HCT116 (cell line): ENCODE measurements around the gene FMN2.

Source experiments
- CBX3 ChIP-seq: IDR thresholded peaks from 2 replicates; pipeline ENCODE4 v1.6.1; 2012; ENCODE audit warnings: low read depth
- EGR1 ChIP-seq: IDR thresholded peaks from 2 replicates; pipeline ENCODE4 v1.6.1; 2012; ENCODE audit warnings: low read depth
- ELF1 ChIP-seq: IDR thresholded peaks from 2 replicates; pipeline ENCODE4 v1.6.1; 2012; ENCODE audit warnings: low read depth, borderline replicate concordance
- EZH2 ChIP-seq: fragments of 200-600 bp; sonication (generic); IDR thresholded peaks from 2 replicates; pipeline ENCODE4 v1.6.1; 2017; ENCODE audit warnings: antibody characterized with exemption, mixed run types
- POLR2A ChIP-seq: IDR thresholded peaks from 2 replicates; pipeline ENCODE4 v1.7.0; 2011; ENCODE audit warnings: borderline replicate concordance; ENCODE audit not compliant: insufficient read depth, insufficient read length; ENCODE audit errors: extremely low read depth
- POLR2AphosphoS5 ChIP-seq: IDR thresholded peaks from 2 replicates; pipeline ENCODE4 v1.6.1; 2011; ENCODE audit warnings: mild to moderate bottlenecking, low read depth, low read length, moderate library complexity
- SIN3A ChIP-seq: IDR thresholded peaks from 2 replicates; pipeline ENCODE4 v1.6.1; 2012; ENCODE audit warnings: low read depth
- ZFX ChIP-seq: fragments of 450-650 bp; IDR thresholded peaks from 2 replicates; pipeline ENCODE4 v1.6.1; 2017
- ZNF274 ChIP-seq: fragments of 200-500 bp; sonication (Bioruptor generic); IDR thresholded peaks from 2 replicates; pipeline ENCODE4 v1.6.1; 2014; ENCODE audit warnings: mild to moderate bottlenecking, low read depth, low read length, inconsistent platforms
- TF ChIP-seq, protein P1 (sequence below), 3 experiments: fragments of 200-600 bp in 1 of 3; sonication (generic) in 1 of 3; IDR thresholded peaks in 2 of 3; conservative IDR thresholded peaks in 1 of 3; 2 replicates each; pipeline ENCODE4 v1.5.1; 2012 to 2017; ENCODE audit warnings: low read depth in 2 of 3, low read length in 2 of 3, antibody characterized with exemption in 1 of 3, borderline replicate concordance in 1 of 3, control low read depth in 1 of 3, mild to moderate bottlenecking in 1 of 3, mixed read lengths in 1 of 3, mixed run types in 1 of 3, moderate library complexity in 1 of 3; ENCODE audit not compliant: insufficient read depth in 1 of 3
- TF ChIP-seq, protein P2 (sequence below): IDR thresholded peaks from 2 replicates; pipeline ENCODE4 v1.6.1; 2012; ENCODE audit warnings: low read depth

DNA sequence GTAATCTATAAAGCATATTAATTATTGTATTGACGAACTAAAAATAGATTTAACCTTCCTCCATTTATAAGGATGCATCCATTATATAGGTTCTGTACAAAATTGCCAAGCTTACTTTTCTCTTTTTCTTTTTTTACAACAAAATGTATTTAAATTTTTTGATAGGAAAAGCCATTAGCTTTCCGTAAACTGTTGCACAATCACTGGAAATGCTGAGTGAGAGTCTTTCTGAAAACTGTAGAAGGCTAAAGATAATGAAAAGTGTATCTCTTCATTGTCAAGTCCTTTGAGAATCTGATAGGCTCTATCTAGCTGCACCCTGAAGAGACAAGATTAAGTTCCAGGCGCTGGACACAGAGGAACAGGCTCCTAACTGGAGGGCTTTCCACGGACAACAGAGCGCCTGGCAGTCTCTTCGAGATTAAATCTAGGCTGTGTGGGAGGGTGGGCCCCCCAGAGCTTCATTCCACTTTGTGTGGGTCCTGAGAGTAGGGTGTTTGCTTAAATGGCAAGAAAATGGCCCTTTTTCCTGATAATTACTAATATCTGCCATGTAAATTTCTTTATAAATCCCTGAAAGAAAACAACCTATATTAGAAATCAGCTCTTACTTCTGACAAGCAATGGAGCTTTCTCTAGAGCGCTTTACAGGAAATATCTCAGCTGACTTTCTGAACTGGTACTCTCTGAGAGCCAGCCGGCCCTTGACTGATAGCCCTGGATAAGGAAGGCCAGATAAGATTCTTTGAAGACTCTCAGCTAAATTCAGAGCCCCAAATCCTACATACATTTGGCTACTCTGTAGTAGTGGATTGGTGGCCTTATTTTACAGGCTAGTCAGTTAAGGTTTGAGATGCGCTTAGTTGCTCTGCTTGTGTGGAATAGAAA is 108.3 kb downstream of the FMN2 start:
- TF ChIP-seq, protein P1, sequence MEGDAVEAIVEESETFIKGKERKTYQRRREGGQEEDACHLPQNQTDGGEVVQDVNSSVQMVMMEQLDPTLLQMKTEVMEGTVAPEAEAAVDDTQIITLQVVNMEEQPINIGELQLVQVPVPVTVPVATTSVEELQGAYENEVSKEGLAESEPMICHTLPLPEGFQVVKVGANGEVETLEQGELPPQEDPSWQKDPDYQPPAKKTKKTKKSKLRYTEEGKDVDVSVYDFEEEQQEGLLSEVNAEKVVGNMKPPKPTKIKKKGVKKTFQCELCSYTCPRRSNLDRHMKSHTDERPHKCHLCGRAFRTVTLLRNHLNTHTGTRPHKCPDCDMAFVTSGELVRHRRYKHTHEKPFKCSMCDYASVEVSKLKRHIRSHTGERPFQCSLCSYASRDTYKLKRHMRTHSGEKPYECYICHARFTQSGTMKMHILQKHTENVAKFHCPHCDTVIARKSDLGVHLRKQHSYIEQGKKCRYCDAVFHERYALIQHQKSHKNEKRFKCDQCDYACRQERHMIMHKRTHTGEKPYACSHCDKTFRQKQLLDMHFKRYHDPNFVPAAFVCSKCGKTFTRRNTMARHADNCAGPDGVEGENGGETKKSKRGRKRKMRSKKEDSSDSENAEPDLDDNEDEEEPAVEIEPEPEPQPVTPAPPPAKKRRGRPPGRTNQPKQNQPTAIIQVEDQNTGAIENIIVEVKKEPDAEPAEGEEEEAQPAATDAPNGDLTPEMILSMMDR (IDR thresholded peaks at IDR 0.05 in 2 of 3, conservative IDR thresholded peaks at IDR 0.05 in 1 of 3; ENCODE audit: borderline replicate concordance in 1 of 3, insufficient read depth in 1 of 3, low read depth in 2 of 3, low read length in 2 of 3): no peak
- TF ChIP-seq, protein P2, sequence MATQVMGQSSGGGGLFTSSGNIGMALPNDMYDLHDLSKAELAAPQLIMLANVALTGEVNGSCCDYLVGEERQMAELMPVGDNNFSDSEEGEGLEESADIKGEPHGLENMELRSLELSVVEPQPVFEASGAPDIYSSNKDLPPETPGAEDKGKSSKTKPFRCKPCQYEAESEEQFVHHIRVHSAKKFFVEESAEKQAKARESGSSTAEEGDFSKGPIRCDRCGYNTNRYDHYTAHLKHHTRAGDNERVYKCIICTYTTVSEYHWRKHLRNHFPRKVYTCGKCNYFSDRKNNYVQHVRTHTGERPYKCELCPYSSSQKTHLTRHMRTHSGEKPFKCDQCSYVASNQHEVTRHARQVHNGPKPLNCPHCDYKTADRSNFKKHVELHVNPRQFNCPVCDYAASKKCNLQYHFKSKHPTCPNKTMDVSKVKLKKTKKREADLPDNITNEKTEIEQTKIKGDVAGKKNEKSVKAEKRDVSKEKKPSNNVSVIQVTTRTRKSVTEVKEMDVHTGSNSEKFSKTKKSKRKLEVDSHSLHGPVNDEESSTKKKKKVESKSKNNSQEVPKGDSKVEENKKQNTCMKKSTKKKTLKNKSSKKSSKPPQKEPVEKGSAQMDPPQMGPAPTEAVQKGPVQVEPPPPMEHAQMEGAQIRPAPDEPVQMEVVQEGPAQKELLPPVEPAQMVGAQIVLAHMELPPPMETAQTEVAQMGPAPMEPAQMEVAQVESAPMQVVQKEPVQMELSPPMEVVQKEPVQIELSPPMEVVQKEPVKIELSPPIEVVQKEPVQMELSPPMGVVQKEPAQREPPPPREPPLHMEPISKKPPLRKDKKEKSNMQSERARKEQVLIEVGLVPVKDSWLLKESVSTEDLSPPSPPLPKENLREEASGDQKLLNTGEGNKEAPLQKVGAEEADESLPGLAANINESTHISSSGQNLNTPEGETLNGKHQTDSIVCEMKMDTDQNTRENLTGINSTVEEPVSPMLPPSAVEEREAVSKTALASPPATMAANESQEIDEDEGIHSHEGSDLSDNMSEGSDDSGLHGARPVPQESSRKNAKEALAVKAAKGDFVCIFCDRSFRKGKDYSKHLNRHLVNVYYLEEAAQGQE: no peak
- TF ChIP-seq ZNF274: no peak
- TF ChIP-seq POLR2AphosphoS5: no peak
- TF ChIP-seq POLR2A: no peak
- no peak for TF ChIP-seq CBX3
- no peak for TF ChIP-seq ZFX
- TF ChIP-seq EZH2: no peak
- no peak for TF ChIP-seq SIN3A
- TF ChIP-seq EGR1: no peak
- TF ChIP-seq ELF1: no peak
